Endodermal cell (in vitro differentiated cells): ENCODE measurements around the gene ZHX3. TPM values are rescaled to one million over a fixed set of nuclear protein-coding genes. Genes with fewer than 3 reads are reported as not detected.

Experiments used
- DNase-seq: peaks from one replicate; pipeline ENCODE4 v3.0.0-alpha.2; 2017
- H3K27ac ChIP-seq: 2 replicates; pipeline ENCODE4 v1.5.1; 2013; ENCODE audit warnings: mild to moderate bottlenecking, low read depth, low read length, moderate library complexity
- H3K27me3 ChIP-seq: 2 replicates; pipeline ENCODE4 v1.6.1; 2013; ENCODE audit warnings: mild to moderate bottlenecking, low read length, moderate library complexity; ENCODE audit not compliant: insufficient read depth, control insufficient read depth, poor library complexity, severe bottlenecking
- H3K36me3 ChIP-seq: 2 replicates; pipeline ENCODE4 v1.7.0; 2013; ENCODE audit warnings: mild to moderate bottlenecking, low read length, moderate library complexity; ENCODE audit not compliant: control insufficient read depth, insufficient read depth
- H3K4me1 ChIP-seq: one replicate; pipeline ENCODE4 v1.7.0; 2013; ENCODE audit warnings: low read length; ENCODE audit not compliant: control insufficient read depth, insufficient read depth
- H3K4me3 ChIP-seq: 2 replicates; pipeline ENCODE4 v1.5.1; 2013; ENCODE audit warnings: mild to moderate bottlenecking, low read length, moderate library complexity
- H3K9ac ChIP-seq: 2 replicates; pipeline ENCODE4 v1.6.1; 2013; ENCODE audit warnings: mild to moderate bottlenecking, low read length, moderate library complexity; ENCODE audit not compliant: poor library complexity, severe bottlenecking; ENCODE audit errors: extremely low read depth
- H3K9me3 ChIP-seq: 2 replicates; pipeline ENCODE4 v1.6.1; 2013; ENCODE audit warnings: mild to moderate bottlenecking, low read length, moderate library complexity; ENCODE audit not compliant: control insufficient read depth
- H3K27ac Mint-ChIP-seq: 2 replicates; pipeline ENCODE4 v1.8.0; 2020; ENCODE audit warnings: mixed read lengths
- H3K27me3 Mint-ChIP-seq: 2 replicates; pipeline ENCODE4 v1.8.0; 2021; ENCODE audit warnings: mild to moderate bottlenecking, mixed read lengths; ENCODE audit not compliant: insufficient read depth
- H3K36me3 Mint-ChIP-seq: 2 replicates; pipeline ENCODE4 v1.8.0; 2020; ENCODE audit warnings: low read depth, mixed read lengths
- H3K4me1 Mint-ChIP-seq: 2 replicates; pipeline ENCODE4 v1.8.0; 2020; ENCODE audit warnings: mixed read lengths
- H3K4me3 Mint-ChIP-seq: 2 replicates; pipeline ENCODE4 v1.8.0; 2020; ENCODE audit warnings: mild to moderate bottlenecking, moderate library complexity, mixed read lengths
- H3K9me3 Mint-ChIP-seq: 2 replicates; pipeline ENCODE4 v1.8.0; 2020; ENCODE audit warnings: mild to moderate bottlenecking, mixed read lengths
- WGBS, 2 experiments: methylation state at CpG; one replicate each; pipeline versions ENCODE4 v1.1.5 to v1.1.7; 2013; ENCODE audit warnings: missing lambda C conversion rate in 2 of 2, mixed read lengths in 1 of 2; ENCODE audit not compliant: insufficient coverage in 1 of 2, insufficient read length in 1 of 2; 5-methylcytosine and 5-hydroxymethylcytosine counted together
- total RNA-seq, 2 donors: library from RNA; stranded (reverse); fragmentation: NEBNext Ultra II Directional in 1 of 2; extraction: Animal tissue kit (Norgen Biotek cat#: 25700) in 1 of 2; gene quantifications; 2 replicates in 1 of 2; 3 replicates in 1 of 2; pipeline ENCODE4 v1.2.1, GENCODE V29; 2021
- TF ChIP-seq, protein P1 (sequence below): fragments of 200-600 bp; sonication (generic); conservative IDR thresholded peaks from 2 replicates; pipeline ENCODE4 v1.5.0; 2021; ENCODE audit warnings: antibody characterized with exemption, mild to moderate bottlenecking

The ZHX3 gene
- total RNA-seq, 2 donors from 2014 or later = 5.4 to 5.5 TPM

DNA sequence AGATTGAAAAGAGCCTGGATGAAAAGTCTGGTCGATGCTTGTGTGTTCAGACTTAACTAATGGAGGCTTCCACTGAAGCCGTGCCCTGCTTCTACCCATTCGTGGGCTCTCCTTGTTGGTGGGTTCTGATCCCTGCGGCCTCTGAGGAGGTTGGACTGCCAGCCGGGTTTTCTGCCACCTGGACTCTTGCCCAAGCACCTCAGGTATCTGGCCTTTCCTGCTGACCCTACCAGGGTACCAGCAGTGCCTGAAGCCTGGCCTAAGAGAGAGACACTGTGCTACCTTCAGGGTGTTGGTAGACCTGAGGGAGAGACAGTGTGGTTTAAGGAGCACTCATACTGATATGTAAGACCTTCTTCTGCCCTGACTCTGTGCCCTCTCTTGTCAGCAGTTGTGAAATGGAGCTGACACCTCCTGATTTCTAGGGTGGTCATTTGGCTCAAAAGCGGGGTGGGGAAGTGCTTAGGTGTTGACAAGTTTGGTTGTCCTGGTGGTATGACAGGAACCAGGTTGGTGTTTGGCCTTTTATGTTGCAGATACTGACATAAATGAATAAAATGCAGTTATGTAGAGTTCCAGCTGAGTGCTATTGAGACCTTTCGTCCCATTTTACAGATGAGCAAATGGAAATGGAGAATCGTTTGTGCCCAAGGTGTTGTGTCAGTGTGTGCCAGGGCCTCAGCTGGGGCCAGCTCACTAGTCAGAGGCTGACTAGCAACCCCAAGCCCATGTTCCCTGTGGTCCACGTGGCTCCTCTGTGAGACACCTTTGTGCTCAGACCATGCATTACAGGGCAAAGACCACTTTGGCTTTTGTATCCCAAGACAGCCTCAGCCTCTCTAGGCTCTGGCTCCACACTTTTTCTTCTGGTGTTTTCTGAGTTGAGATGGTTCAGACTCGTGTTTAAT is 177.1 kb downstream of the ZHX3 start:
- H3K27ac Mint-ChIP-seq = peak overlapping the region; percentile 69
- peaks cover 19% of the 10 kb centered on the region for H3K36me3 Mint-ChIP-seq
- Histone ChIP-seq H3K27me3 (no peaks in the 10 kb centered on the region), H3K9ac (peak overlapping the region; percentile 17), H3K9me3 (no peaks in the 10 kb centered on the region), H3K4me1 (peaks cover 16% of the 10 kb centered on the region), H3K4me3 (peak overlapping the region; percentile 97), H3K27ac (no peak overlapping the region), H3K36me3 (peaks cover 21% of the 10 kb centered on the region)
- H3K4me1 Mint-ChIP-seq = peaks cover 62% of the 10 kb centered on the region
- H3K9me3 Mint-ChIP-seq = no peaks in the 10 kb centered on the region
- WGBS, 2 experiments = 87 to 91% methylated on average over 7 to 10 of the region's 10 CpGs
- TF ChIP-seq, protein P1, sequence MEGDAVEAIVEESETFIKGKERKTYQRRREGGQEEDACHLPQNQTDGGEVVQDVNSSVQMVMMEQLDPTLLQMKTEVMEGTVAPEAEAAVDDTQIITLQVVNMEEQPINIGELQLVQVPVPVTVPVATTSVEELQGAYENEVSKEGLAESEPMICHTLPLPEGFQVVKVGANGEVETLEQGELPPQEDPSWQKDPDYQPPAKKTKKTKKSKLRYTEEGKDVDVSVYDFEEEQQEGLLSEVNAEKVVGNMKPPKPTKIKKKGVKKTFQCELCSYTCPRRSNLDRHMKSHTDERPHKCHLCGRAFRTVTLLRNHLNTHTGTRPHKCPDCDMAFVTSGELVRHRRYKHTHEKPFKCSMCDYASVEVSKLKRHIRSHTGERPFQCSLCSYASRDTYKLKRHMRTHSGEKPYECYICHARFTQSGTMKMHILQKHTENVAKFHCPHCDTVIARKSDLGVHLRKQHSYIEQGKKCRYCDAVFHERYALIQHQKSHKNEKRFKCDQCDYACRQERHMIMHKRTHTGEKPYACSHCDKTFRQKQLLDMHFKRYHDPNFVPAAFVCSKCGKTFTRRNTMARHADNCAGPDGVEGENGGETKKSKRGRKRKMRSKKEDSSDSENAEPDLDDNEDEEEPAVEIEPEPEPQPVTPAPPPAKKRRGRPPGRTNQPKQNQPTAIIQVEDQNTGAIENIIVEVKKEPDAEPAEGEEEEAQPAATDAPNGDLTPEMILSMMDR = no peak
- DNase-seq = no peak
- H3K4me3 Mint-ChIP-seq = peak overlapping the region; percentile 92
- H3K27me3 Mint-ChIP-seq = no peaks in the 10 kb centered on the region

DNA sequence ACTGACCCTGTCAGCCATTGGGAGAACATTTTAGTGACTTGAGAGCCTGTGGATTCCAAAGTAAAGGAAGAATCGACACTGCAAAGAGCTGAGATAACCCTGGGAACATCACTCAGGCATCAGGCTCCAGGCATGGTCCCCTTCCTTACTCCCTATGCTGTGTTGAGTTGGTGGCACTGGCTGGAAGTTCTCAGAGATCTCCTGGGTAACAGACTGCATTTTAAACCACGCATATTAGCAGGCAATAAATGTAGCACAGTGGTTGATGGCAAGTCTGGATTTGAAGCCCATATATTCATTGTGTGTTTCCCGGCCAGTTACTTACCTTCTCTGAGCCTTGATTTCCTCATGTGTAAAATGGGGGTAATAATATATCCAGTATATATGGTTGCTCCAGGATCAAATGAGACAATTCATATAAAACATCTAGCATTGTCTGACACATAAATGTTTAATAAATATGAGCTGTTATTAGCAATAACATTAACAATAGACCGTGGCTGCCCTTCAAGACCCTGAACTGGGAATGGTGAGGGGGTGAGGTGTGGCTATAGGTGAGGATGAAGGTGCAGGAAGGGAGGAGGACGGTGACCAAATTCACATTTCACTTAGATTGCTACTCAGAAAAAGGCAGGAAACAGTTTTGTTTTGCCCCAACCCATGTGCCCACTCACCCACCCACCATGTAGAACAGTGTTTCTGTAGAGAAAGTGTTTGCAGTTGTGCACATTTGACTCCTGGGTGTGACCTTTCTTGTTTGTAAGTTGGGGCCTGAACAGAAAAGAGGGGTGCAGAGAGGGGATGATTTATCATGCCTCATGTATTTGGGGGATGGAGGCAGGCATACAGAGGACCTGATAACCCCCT is 178.1 kb downstream of the ZHX3 start:
- H3K9ac ChIP-seq = peak overlapping the region; percentile 17
- no peak overlapping the region for H3K27ac ChIP-seq
- peaks cover 9% of the 10 kb centered on the region for H3K36me3 Mint-ChIP-seq
- no peak for DNase-seq
- WGBS, 2 experiments = 86 to 89% methylated on average over 3 to 4 of the region's 5 CpGs
- H3K4me3 ChIP-seq = peak overlapping the region; percentile 97
- no peaks in the 10 kb centered on the region for H3K27me3 Mint-ChIP-seq
- no peaks in the 10 kb centered on the region for H3K9me3 Mint-ChIP-seq
- H3K4me3 Mint-ChIP-seq = peak overlapping the region; percentile 92
- H3K9me3 ChIP-seq = no peaks in the 10 kb centered on the region
- peaks cover 67% of the 10 kb centered on the region for H3K4me1 Mint-ChIP-seq
- H3K4me1 ChIP-seq = peaks cover 18% of the 10 kb centered on the region
- TF ChIP-seq, protein P1 = no peak
- peaks cover 11% of the 10 kb centered on the region for H3K36me3 ChIP-seq
- H3K27ac Mint-ChIP-seq = peak overlapping the region; percentile 96
- no peaks in the 10 kb centered on the region for H3K27me3 ChIP-seq

DNA sequence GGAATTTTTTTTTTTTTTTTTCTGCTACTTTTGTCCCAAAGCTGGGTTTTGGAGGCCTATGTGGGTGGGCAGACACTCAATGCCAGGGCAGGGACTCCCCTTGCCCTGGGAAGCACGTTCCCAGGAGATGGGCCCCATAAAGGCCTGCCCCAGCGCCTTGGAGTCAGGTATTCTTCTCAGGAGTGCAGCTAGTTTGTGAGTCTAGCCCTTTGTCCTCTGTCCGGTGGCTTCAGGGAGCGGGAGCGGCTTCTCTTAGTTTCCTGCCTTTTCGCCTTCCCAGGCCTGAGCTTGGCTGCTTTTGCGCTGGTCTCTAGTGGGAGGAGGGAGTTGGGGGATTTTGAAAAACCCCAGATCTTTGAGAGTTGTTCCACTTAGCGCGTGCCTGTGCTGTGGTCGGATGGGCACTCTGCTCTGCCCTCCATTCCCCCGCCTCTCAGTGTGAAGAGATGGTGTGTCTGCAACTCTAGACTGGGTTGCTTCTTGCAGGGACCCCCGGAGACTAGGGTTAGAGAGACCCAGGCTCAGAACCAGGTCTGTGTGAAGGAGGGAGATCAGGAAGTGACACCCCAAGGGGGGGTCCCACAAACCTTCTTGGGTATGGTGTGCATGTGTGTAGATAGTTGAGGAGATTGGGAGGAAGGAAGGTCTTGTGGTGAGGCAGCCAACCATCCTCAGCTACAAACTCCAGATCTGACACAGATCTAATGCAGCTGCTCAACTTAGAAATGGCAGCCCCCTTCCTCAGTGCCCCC is 178.9 kb downstream of the ZHX3 start:
- Histone ChIP-seq H3K27ac (peak overlapping the region; percentile 97), H3K4me3 (peak overlapping the region; percentile 97), H3K9ac (peak overlapping the region; percentile 95), H3K27me3 (no peaks in the 10 kb centered on the region), H3K9me3 (no peaks in the 10 kb centered on the region), H3K36me3 (peaks cover 4% of the 10 kb centered on the region), H3K4me1 (peaks cover 18% of the 10 kb centered on the region)
- Mint-ChIP-seq H3K27me3 (no peaks in the 10 kb centered on the region), H3K27ac (peak overlapping the region; percentile 96), H3K9me3 (no peaks in the 10 kb centered on the region), H3K4me3 (peak overlapping the region; percentile 92), H3K36me3 (peaks cover 6% of the 10 kb centered on the region), H3K4me1 (peaks cover 64% of the 10 kb centered on the region)
- DNase-seq = no peak
- TF ChIP-seq, protein P1 = no peak
- WGBS, 2 experiments = 25 to 32% methylated on average over 7 to 12 of the region's 12 CpGs
